ENCODE measurements around the gene VASN.

Gene VASN

GRCh38 chr16:4365615-4366014 lies 6.0 kb upstream of the VASN start:
- no peaks in the 10 kb centered on the region for H3K9me2 ChIP-seq (replicated peaks; ENCODE audit: control insufficient read depth, low read length)
- H3K27me3 ChIP-seq (ENCODE audit: control insufficient read depth, low read length), result no peaks in the 10 kb centered on the region
- H3K4me2 ChIP-seq (ENCODE audit: low read length), result peak overlapping the region; percentile 51
- H4K20me1 ChIP-seq (ENCODE audit: control insufficient read depth, insufficient read depth, low read depth, low read length), result peaks cover 4% of the 10 kb centered on the region; the same call in 1 of the 2 replicates
- H3K79me2 ChIP-seq (ENCODE audit: control insufficient read depth, low read length), result no peaks in the 10 kb centered on the region
- no peaks in the 10 kb centered on the region for H3K9me3 ChIP-seq (ENCODE audit: control insufficient read depth, insufficient read depth, low read length)
- H3K4me1 ChIP-seq (ENCODE audit: control insufficient read depth, low read length), result peaks cover 53% of the 10 kb centered on the region
- peak overlapping the region; percentile 5 for H3K4me3 ChIP-seq (ENCODE audit: low read length)
- no peaks in the 10 kb centered on the region; the same call in 1 of the 2 replicates for H3F3A ChIP-seq (ENCODE audit: control insufficient read depth, insufficient read depth)
- TF ChIP-seq EZH2phosphoT487 (IDR thresholded peaks at IDR 0.05; ENCODE audit: borderline replicate concordance, low read length), result no peak
- TF ChIP-seq CTCF (IDR thresholded peaks at IDR 0.05; ENCODE audit: low read depth, low read length, poor library complexity, severe bottlenecking), result no peak
- 0 out of 2 replicates have a peak overlapping the region, but pooled peaks have one; percentile 22 for H3K27ac ChIP-seq (ENCODE audit: low read depth, low read length)
- peaks cover 28% of the 10 kb centered on the region for H3K36me3 ChIP-seq (ENCODE audit: control insufficient read depth, low read length)

GRCh38 chr16:4366016-4366415 lies 5.6 kb upstream of the VASN start:
- Histone ChIP-seq H3K27me3 (ENCODE audit: control insufficient read depth, low read length) (no peaks in the 10 kb centered on the region), H3K9me2 (replicated peaks; ENCODE audit: control insufficient read depth, low read length) (no peaks in the 10 kb centered on the region), H3K4me1 (ENCODE audit: control insufficient read depth, low read length) (peaks cover 53% of the 10 kb centered on the region), H3K4me2 (ENCODE audit: low read length) (peak overlapping the region; percentile 51; the same call in 1 of the 2 replicates), H3K27ac (ENCODE audit: low read depth, low read length) (no peak overlapping the region), H3K9me3 (ENCODE audit: control insufficient read depth, insufficient read depth, low read length) (no peaks in the 10 kb centered on the region), H3K4me3 (ENCODE audit: low read length) (peak overlapping the region; percentile 5; the same call in 1 of the 2 replicates), H3F3A (ENCODE audit: control insufficient read depth, insufficient read depth) (no peaks in the 10 kb centered on the region; the same call in 1 of the 2 replicates), H4K20me1 (ENCODE audit: control insufficient read depth, insufficient read depth, low read depth, low read length) (peaks cover 7% of the 10 kb centered on the region; the same call in 1 of the 2 replicates), H3K36me3 (ENCODE audit: control insufficient read depth, low read length) (peaks cover 28% of the 10 kb centered on the region), H3K79me2 (ENCODE audit: control insufficient read depth, low read length) (no peaks in the 10 kb centered on the region)
- TF ChIP-seq EZH2phosphoT487 (IDR thresholded peaks at IDR 0.05; ENCODE audit: borderline replicate concordance, low read length) (no peak), CTCF (IDR thresholded peaks at IDR 0.05; ENCODE audit: low read depth, low read length, poor library complexity, severe bottlenecking) (no peak)

DNA sequence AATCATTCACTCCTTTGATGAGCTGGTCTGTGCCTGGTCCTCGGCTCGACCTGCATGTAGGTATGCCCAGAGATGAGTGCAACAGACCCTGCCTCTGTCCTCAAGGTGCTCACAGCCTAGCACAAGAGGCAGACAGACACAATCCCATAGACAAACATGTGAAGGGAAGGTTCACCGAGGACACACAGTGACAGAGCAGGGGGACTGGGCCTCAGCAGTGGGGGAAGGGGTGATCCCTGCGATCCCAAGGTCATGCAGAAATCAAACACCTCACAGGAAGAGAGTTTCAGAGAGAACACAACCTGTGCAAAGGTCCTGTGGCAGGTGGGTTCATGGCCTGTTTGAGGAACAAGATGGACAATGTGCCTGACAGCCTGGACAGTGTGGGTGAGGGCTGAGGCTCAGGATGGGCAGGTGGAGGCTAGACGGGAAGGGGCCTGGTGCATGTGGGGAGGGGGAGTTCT lies 4.2 kb upstream of the VASN start:
- Histone ChIP-seq H3K27me3 (ENCODE audit: control insufficient read depth, low read length) (peaks cover 2% of the 10 kb centered on the region), H3K4me3 (ENCODE audit: low read length) (no peak overlapping the region), H3K4me1 (ENCODE audit: control insufficient read depth, low read length) (peaks cover 60% of the 10 kb centered on the region), H3K79me2 (ENCODE audit: control insufficient read depth, low read length) (no peaks in the 10 kb centered on the region), H3K36me3 (ENCODE audit: control insufficient read depth, low read length) (peaks cover 16% of the 10 kb centered on the region; the same call in 1 of the 2 replicates), H3F3A (ENCODE audit: control insufficient read depth, insufficient read depth) (no peaks in the 10 kb centered on the region; the same call in 1 of the 2 replicates), H3K27ac (ENCODE audit: low read depth, low read length) (no peak overlapping the region), H3K9me3 (ENCODE audit: control insufficient read depth, insufficient read depth, low read length) (no peaks in the 10 kb centered on the region), H3K9me2 (replicated peaks; ENCODE audit: control insufficient read depth, low read length) (no peaks in the 10 kb centered on the region), H3K4me2 (ENCODE audit: low read length) (no peak overlapping the region), H4K20me1 (ENCODE audit: control insufficient read depth, insufficient read depth, low read depth, low read length) (peaks cover 14% of the 10 kb centered on the region)
- TF ChIP-seq EZH2phosphoT487 (IDR thresholded peaks at IDR 0.05; ENCODE audit: borderline replicate concordance, low read length) (no peak), CTCF (IDR thresholded peaks at IDR 0.05; ENCODE audit: low read depth, low read length, poor library complexity, severe bottlenecking) (no peak)

Data from DOHH2 (cell line).